ENCODE data around the gene GCAT.

GCAT gene

DNA sequence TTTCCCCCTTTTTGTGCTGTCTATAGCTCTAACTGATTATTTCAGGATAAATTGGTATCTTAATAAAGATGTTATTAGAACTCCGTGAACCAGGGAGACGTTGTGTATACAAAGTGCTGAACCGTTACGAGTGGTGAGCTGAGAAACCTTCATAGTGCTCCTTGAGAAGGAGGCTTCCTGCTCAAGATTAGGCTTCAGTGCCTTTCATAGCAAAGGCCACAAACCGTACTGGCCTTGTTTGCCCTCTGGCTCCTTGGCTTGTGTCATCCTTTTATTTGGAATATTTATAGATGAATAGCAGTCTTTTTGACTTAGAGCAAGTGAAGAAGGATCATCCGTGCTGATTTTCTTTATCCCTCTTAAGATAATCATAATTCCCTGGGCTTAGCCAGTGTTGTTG, 57.8 kb downstream of the GCAT start:
- H3K4me3 ChIP-seq (ENCODE audit: low read depth, low read length): no peak overlapping the region
- TF ChIP-seq, protein P1, sequence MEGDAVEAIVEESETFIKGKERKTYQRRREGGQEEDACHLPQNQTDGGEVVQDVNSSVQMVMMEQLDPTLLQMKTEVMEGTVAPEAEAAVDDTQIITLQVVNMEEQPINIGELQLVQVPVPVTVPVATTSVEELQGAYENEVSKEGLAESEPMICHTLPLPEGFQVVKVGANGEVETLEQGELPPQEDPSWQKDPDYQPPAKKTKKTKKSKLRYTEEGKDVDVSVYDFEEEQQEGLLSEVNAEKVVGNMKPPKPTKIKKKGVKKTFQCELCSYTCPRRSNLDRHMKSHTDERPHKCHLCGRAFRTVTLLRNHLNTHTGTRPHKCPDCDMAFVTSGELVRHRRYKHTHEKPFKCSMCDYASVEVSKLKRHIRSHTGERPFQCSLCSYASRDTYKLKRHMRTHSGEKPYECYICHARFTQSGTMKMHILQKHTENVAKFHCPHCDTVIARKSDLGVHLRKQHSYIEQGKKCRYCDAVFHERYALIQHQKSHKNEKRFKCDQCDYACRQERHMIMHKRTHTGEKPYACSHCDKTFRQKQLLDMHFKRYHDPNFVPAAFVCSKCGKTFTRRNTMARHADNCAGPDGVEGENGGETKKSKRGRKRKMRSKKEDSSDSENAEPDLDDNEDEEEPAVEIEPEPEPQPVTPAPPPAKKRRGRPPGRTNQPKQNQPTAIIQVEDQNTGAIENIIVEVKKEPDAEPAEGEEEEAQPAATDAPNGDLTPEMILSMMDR (IDR thresholded peaks at IDR 0.05; ENCODE audit: low read depth, low read length): no peak

Data from WI38 (cell line).